Measurements from ENCODE around the gene TSR1. TPM values are rescaled to one million over a fixed set of nuclear protein-coding genes. Genes with fewer than 3 reads are reported as not detected.

Gene TSR1
- total RNA-seq, 4 donors from 2014 or later = 76.7 to 94.1 (median 84.7) TPM

- ATAC-seq (no peak), DNase-seq (no peak)
- intact Hi-C loops (cut with DNase I; ENCODE audit: low total_unique reads) = no loop called here
- in situ Hi-C loops (cut with MboI; ENCODE audit: low sequenced_read_pairs in 4 of 4) = no loop called here
- H3K27me3 ChIP-seq = no peaks in the 10 kb centered on the region
- H3K9me3 ChIP-seq = no peaks in the 10 kb centered on the region
- H3K36me3 ChIP-seq = peaks cover 0 to 16% of the 10 kb centered on the region in 2 donors
- H3K27ac ChIP-seq = no peak overlapping the region
- TF ChIP-seq CTCF (IDR thresholded peaks at IDR 0.05 in 4 of 5, conservative IDR thresholded peaks at IDR 0.05 in 1 of 5) (no peak), POLR2A (IDR thresholded peaks at IDR 0.05) (no peak)
- H3K4me3 ChIP-seq = no peak overlapping the region
- H3K4me1 ChIP-seq = peaks cover 0 to 4% of the 10 kb centered on the region in 2 donors
Measured at GRCh38 chr17:2370211-2370589, 33.9 kb upstream of the TSR1 start.

GRCh38 chr17:2369551-2370210 lies 33.4 kb upstream of the TSR1 start:
- DNase-seq = no peak
- no peak for ATAC-seq
- in situ Hi-C loops (cut with MboI; ENCODE audit: low sequenced_read_pairs in 4 of 4) (no loop called here), intact Hi-C loops (cut with DNase I; ENCODE audit: low total_unique reads) (loop anchor here (10.0 kb wide), 1 partner anchor 45 kb away; no protein-coding TSS in a partner anchor)
- Histone ChIP-seq H3K27ac (no peak overlapping the region), H3K27me3 (no peaks in the 10 kb centered on the region), H3K4me1 (peaks cover 3 to 5% of the 10 kb centered on the region in 2 donors), H3K9me3 (no peaks in the 10 kb centered on the region), H3K36me3 (peaks cover 0 to 16% of the 10 kb centered on the region in 2 donors), H3K4me3 (no peak overlapping the region)
- TF ChIP-seq POLR2A (IDR thresholded peaks at IDR 0.05) (no peak), CTCF (IDR thresholded peaks at IDR 0.05 in 4 of 5, conservative IDR thresholded peaks at IDR 0.05 in 1 of 5) (no peak)

GRCh38 chr17:2369039-2369438 lies 32.8 kb upstream of the TSR1 start:
- no peak for ATAC-seq
- in situ Hi-C loops (cut with MboI; ENCODE audit: low sequenced_read_pairs in 4 of 4) (no loop called here), intact Hi-C loops (cut with DNase I; ENCODE audit: low total_unique reads) (loop anchor here (10.0 kb wide), 1 partner anchor 46 kb away; no protein-coding TSS in a partner anchor)
- Histone ChIP-seq H3K9me3 (no peaks in the 10 kb centered on the region), H3K4me1 (peaks cover 9 to 12% of the 10 kb centered on the region in 2 donors), H3K36me3 (peaks cover 0 to 16% of the 10 kb centered on the region in 2 donors), H3K27ac (no peak overlapping the region), H3K27me3 (no peaks in the 10 kb centered on the region), H3K4me3 (no peak overlapping the region)
- no peak for TF ChIP-seq POLR2A (IDR thresholded peaks at IDR 0.05)
- TF ChIP-seq CTCF (IDR thresholded peaks at IDR 0.05 in 4 of 5, conservative IDR thresholded peaks at IDR 0.05 in 1 of 5) = no peak
- DNase-seq = no peak

GRCh38 chr17:2368359-2368758 lies 32.1 kb upstream of the TSR1 start:
- Histone ChIP-seq H3K4me1 (peaks cover 15 to 19% of the 10 kb centered on the region in 2 donors), H3K4me3 (no peak overlapping the region), H3K36me3 (peaks cover 0 to 12% of the 10 kb centered on the region in 2 donors), H3K9me3 (no peaks in the 10 kb centered on the region), H3K27me3 (no peaks in the 10 kb centered on the region), H3K27ac (no peak overlapping the region)
- in situ Hi-C loops (cut with MboI; ENCODE audit: low sequenced_read_pairs in 4 of 4) (no loop called here), intact Hi-C loops (cut with DNase I; ENCODE audit: low total_unique reads) (loop anchor here (10.0 kb wide), 1 partner anchor 46 kb away; no protein-coding TSS in a partner anchor)
- ATAC-seq = no peak
- DNase-seq = no peak
- no peak for TF ChIP-seq POLR2A (IDR thresholded peaks at IDR 0.05)
- no peak for TF ChIP-seq CTCF (IDR thresholded peaks at IDR 0.05 in 4 of 5, conservative IDR thresholded peaks at IDR 0.05 in 1 of 5)
